A673 (cell line): Measurements from ENCODE around the gene KIF26B. TPM values are rescaled to one million over a fixed set of nuclear protein-coding genes. Genes with fewer than 3 reads are reported as not detected.

Experiments
- Bru-seq: library from RNA; stranded (reverse); fragments of 400-500 nt; gene quantifications from one replicate; lab custom pipeline; 2021; lab: Mats Ljungman, UMichigan
- BruChase-seq, 2 experiments: library from RNA; stranded (reverse); fragments of 400-500 nt; gene quantifications; one replicate each; lab custom pipeline; 2021; lab: Mats Ljungman, UMichigan
- BruUV-seq: library from RNA; stranded (reverse); fragments of 400-500 nt; replicated peaks from 2 replicates; lab custom pipeline; 2021; lab: Mats Ljungman, UMichigan
- CTCF ChIA-PET: fragments of 300-600 bp; sonication (Branson Sonifier 250); formaldehyde crosslinking; loops from one replicate; lab custom pipeline; 2022; ENCODE audit warnings: antibody characterized with exemption; lab: Charles Lee
- POLR2A ChIA-PET: fragments of 300-600 bp; sonication (Branson Sonifier 250); formaldehyde crosslinking; loops from one replicate; lab custom pipeline; 2022; ENCODE audit warnings: antibody characterized with exemption; ENCODE audit not compliant: low non-redundant PET; lab: Charles Lee
- DNase-seq: peaks from one replicate; pipeline ENCODE4 v3.0.0-alpha.2; 2015; ENCODE audit warnings: low spot score
- H3K27ac ChIP-seq: fragments of 200-600 bp; sonication (generic); 2 replicates; pipeline ENCODE4 v1.5.1; 2016; ENCODE audit warnings: mixed run types, low read depth, mild to moderate bottlenecking, mixed read lengths, antibody characterized with exemption, low read length; ENCODE audit not compliant: poor library complexity, severe bottlenecking
- H3K27me3 ChIP-seq: fragments of 200-600 bp; sonication (generic); replicated peaks from 2 replicates; pipeline ENCODE4 v1.6.1; 2017; ENCODE audit warnings: mixed run types, low read depth, mild to moderate bottlenecking, mixed read lengths, antibody characterized with exemption, low read length; ENCODE audit not compliant: insufficient read depth, poor library complexity
- H3K36me3 ChIP-seq: fragments of 200-600 bp; sonication (generic); 2 replicates; pipeline ENCODE4 v1.6.1; 2016; ENCODE audit warnings: mixed run types, mild to moderate bottlenecking, mixed read lengths, antibody characterized with exemption, low read length; ENCODE audit not compliant: insufficient read depth, poor library complexity, severe bottlenecking
- H3K4me1 ChIP-seq: fragments of 200-600 bp; sonication (generic); 2 replicates; pipeline ENCODE4 v1.6.1; 2017; ENCODE audit warnings: mixed run types, mild to moderate bottlenecking, mixed read lengths, antibody characterized with exemption, low read length; ENCODE audit not compliant: insufficient read depth, poor library complexity, severe bottlenecking
- H3K4me3 ChIP-seq: fragments of 200-600 bp; sonication (generic); 2 replicates; pipeline ENCODE4 v1.5.1; 2016; ENCODE audit warnings: low read depth, mixed run types, mild to moderate bottlenecking, mixed read lengths, low read length; ENCODE audit not compliant: poor library complexity, severe bottlenecking
- H3K9me3 ChIP-seq: fragments of 200-600 bp; sonication (generic); 2 replicates; pipeline ENCODE4 v1.6.1; 2016; ENCODE audit warnings: mixed run types, low read depth, mild to moderate bottlenecking, mixed read lengths, antibody characterized with exemption, low read length; ENCODE audit not compliant: poor library complexity, severe bottlenecking
- EZH2 ChIP-seq: fragments of 200-600 bp; sonication (generic); IDR thresholded peaks from 2 replicates; pipeline ENCODE4 v1.6.1; 2017; ENCODE audit warnings: borderline replicate concordance, low read depth, mild to moderate bottlenecking, mixed read lengths, antibody characterized with exemption, low read length; ENCODE audit not compliant: poor library complexity, severe bottlenecking
- intact Hi-C: fragments of 100-400 bp; cut with micrococcal nuclease; formaldehyde crosslinking; loops from one replicate; pipeline ENCODE4 v1.10.0; 2022; ENCODE audit not compliant: unreplicated experiment
- long read RNA-seq: library from polyadenylated mRNA; stranded (forward); transcript quantifications from one replicate; pipeline ENCODE4 v2.0.0, GENCODE V29; 2022
- total RNA-seq: library from RNA; stranded (reverse); gene quantifications from 2 replicates; pipeline ENCODE4 v1.2.3, GENCODE V29; 2021
- TF ChIP-seq, protein P1 (sequence below): fragments of 300-800, 200-600 bp; sonication (generic); conservative IDR thresholded peaks from 2 replicates; pipeline ENCODE4 v1.5.1; 2017; ENCODE audit warnings: low read depth, mild to moderate bottlenecking, antibody characterized with exemption, low read length, moderate library complexity, mixed read lengths

The KIF26B gene
- not detected in 2 replicates for total RNA-seq
- percentile 3 among the genes with signal in this experiment for Bru-seq, nascent RNA
- BruChase-seq, experiment 1, labeled RNA remaining after a 2-hour chase, result percentile 8 among the genes with signal in this experiment
- percentile 11 among the genes with signal in this experiment for BruChase-seq, experiment 2, labeled RNA remaining after a 6-hour chase
- long read RNA-seq, partial matches to known transcripts, result 0 of 1 reads
- long read RNA-seq, other reads (novel, unspliced or antisense), result 1 of 1 reads

DNA sequence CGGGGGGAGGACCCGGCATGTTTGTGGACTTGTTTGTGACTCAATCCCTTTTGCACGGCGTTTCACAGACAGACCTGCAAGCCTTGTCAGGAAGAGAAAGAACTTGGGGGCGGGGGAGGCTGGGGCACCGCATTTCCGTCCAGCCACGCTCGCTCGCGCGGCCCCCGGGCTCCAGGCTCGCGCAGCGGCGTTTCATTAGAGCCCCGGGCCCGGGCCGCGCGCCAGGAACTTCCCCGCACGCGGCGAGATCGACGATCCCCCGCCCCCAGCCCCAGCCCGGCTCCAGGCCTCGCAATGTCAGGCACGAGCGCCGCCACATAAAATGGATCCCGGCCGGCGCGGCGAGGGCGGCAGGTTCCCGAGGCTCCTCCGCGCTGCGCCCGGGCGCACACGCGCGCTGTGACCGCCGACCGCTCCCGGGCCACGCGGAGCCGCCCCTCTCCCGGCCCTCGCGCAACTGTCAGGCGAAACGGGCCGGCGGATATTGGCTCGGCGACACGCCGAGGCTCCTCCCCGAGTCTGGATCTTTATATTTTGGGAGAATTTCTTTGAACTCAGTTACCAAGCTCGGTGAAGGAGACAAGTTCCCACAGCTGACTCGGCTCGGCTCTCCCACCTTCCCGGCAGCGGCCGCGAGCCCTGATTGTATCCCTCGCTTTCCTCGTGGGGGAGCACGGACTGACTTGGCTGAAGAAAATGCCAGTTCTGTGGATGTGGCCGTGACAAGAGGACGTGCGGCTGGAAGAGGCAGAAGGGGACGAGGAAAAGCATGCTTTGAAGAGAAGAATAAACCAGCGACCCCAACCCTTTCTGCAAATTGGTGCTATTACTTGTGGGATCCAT is at the start of gene KIF26B:
TSS of gene KIF26B (plus strand) at position 557 of the 843 bp plus-strand sequence. CDS start 440 bp downstream, outside the sequence.
- TF ChIP-seq, protein P1, sequence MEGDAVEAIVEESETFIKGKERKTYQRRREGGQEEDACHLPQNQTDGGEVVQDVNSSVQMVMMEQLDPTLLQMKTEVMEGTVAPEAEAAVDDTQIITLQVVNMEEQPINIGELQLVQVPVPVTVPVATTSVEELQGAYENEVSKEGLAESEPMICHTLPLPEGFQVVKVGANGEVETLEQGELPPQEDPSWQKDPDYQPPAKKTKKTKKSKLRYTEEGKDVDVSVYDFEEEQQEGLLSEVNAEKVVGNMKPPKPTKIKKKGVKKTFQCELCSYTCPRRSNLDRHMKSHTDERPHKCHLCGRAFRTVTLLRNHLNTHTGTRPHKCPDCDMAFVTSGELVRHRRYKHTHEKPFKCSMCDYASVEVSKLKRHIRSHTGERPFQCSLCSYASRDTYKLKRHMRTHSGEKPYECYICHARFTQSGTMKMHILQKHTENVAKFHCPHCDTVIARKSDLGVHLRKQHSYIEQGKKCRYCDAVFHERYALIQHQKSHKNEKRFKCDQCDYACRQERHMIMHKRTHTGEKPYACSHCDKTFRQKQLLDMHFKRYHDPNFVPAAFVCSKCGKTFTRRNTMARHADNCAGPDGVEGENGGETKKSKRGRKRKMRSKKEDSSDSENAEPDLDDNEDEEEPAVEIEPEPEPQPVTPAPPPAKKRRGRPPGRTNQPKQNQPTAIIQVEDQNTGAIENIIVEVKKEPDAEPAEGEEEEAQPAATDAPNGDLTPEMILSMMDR, result 0 out of 2 replicates have a peak, but pooled peaks have one; percentile 9
- peak; percentile 44 for TF ChIP-seq EZH2
- no peak within 1 kb of the TSS for H3K27ac ChIP-seq
- ChIA-PET CTCF (interaction anchor here (0.7 kb wide), 1 partner anchor 15 kb away, joined by 3 read pairs; no protein-coding TSS in a partner anchor), POLR2A (no interaction called here)
- peaks cover 94% of the 10 kb centered on the region for H3K27me3 ChIP-seq
- peak; percentile 32 for DNase-seq
- BruUV-seq, result no TSS peak
- intact Hi-C loops, result loop anchor here (5.0 to 10.0 kb wide), 4 partner anchors 363 to 1130 kb away; no protein-coding TSS in a partner anchor
- no peaks in the 10 kb centered on the region for H3K9me3 ChIP-seq
- H3K36me3 ChIP-seq, result no peaks in the 10 kb centered on the region
- peak within 1 kb of the TSS; percentile 42 for H3K4me3 ChIP-seq
- peaks cover 36% of the 10 kb centered on the region for H3K4me1 ChIP-seq

DNA sequence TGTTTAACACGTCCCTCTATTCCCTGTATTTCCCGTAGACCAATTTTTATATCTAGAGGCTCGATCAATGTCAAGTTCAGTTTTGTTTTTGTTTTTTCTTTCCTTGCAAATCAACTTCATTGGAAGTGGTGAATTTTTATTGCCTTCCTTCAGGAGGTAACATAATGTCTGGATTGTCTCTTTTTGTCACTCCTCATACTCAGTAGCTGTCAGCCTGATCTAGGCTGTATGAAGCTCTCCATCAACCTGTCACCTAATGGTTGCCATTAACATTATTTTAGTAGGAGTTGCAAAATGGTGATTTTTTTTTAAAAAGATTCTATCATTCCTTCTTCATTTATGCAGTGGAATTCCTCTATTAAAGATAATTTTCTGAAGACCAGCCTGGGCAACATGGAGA is 49.7 kb upstream of the KIF26B start:
- no peaks in the 10 kb centered on the region for H3K27me3 ChIP-seq

DNA sequence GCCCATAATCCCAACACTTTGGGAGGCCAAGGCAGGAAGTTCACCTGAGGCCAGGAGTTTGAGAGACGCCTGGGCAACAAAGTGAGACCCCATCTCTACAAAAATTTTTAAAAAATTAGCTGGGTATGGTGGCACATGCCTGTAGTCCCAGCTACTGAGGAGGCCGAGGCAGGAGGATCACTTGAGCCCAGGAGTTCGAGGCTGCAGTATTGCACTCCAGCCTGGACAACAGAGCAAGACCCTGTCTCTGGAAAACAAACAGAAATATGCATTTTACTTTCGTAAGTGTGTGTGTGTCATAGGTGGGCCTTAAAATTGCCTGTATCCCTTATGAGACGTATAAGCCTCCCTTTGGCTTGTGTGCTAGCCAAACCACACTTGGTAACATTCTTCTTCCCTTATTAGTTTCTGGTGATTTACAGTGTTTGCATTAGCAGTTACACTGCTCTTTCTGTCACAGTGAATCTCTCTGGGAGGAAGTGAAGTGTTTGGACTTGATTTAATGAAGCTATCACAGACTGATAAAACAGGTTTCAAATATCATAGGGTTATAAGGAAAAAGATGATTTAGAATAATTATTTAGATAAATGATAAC is 48.9 kb upstream of the KIF26B start:
- BruUV-seq, result no TSS peak
- H3K4me3 ChIP-seq, result no peak overlapping the region
- no peaks in the 10 kb centered on the region for H3K27me3 ChIP-seq
- no peak overlapping the region for H3K27ac ChIP-seq
- POLR2A ChIA-PET, result no interaction called here
- TF ChIP-seq, protein P1, result no peak
- no peak for TF ChIP-seq EZH2
- no peaks in the 10 kb centered on the region for H3K4me1 ChIP-seq
- H3K36me3 ChIP-seq, result no peaks in the 10 kb centered on the region
- no peak for DNase-seq
- intact Hi-C loops, result no loop called here
- H3K9me3 ChIP-seq, result no peaks in the 10 kb centered on the region
- CTCF ChIA-PET, result no interaction called here

More for the DNA sequence above, 49.7 kb upstream of the KIF26B start:
- no peak overlapping the region for H3K27ac ChIP-seq
- no peaks in the 10 kb centered on the region for H3K9me3 ChIP-seq
- BruUV-seq, result no TSS peak
- no peak for DNase-seq
- no peak overlapping the region for H3K4me3 ChIP-seq
- no peaks in the 10 kb centered on the region for H3K4me1 ChIP-seq
- ChIA-PET CTCF (no interaction called here), POLR2A (no interaction called here)
- intact Hi-C loops, result no loop called here
- TF ChIP-seq, protein P1, result no peak
- TF ChIP-seq EZH2, result no peak
- no peaks in the 10 kb centered on the region for H3K36me3 ChIP-seq
